Ovary (tissue), 3 donors: ENCODE data around the gene NUF2.

Experiments
- POLR2A ChIP-seq: fragments of 450-650 bp; IDR thresholded peaks from one replicate; pipeline ENCODE4 v1.6.1; 2017; ENCODE audit warnings: antibody characterized with exemption, mild to moderate bottlenecking, moderate library complexity
- TF ChIP-seq, protein P1 (sequence below), 3 donors: fragments of 450-650 bp in 2 of 3; fragments of 200-600 bp in 1 of 3; IDR thresholded peaks; one replicate each; pipeline versions ENCODE4 v1.5.1 to v1.8.0; 2016 to 2022; ENCODE audit warnings: antibody characterized with exemption in 3 of 3, mild to moderate bottlenecking in 1 of 3
- donor health status: DM: no; HTN: no; CAD: no.

GRCh38 chr1:163387146-163387545 lies 65.4 kb downstream of the NUF2 start:
- TF ChIP-seq, protein P1, sequence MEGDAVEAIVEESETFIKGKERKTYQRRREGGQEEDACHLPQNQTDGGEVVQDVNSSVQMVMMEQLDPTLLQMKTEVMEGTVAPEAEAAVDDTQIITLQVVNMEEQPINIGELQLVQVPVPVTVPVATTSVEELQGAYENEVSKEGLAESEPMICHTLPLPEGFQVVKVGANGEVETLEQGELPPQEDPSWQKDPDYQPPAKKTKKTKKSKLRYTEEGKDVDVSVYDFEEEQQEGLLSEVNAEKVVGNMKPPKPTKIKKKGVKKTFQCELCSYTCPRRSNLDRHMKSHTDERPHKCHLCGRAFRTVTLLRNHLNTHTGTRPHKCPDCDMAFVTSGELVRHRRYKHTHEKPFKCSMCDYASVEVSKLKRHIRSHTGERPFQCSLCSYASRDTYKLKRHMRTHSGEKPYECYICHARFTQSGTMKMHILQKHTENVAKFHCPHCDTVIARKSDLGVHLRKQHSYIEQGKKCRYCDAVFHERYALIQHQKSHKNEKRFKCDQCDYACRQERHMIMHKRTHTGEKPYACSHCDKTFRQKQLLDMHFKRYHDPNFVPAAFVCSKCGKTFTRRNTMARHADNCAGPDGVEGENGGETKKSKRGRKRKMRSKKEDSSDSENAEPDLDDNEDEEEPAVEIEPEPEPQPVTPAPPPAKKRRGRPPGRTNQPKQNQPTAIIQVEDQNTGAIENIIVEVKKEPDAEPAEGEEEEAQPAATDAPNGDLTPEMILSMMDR (IDR thresholded peaks at IDR 0.05): no peak
- no peak for TF ChIP-seq POLR2A
